Mucosa of rectum (tissue), 2 donors: Measurements from ENCODE around the gene SUPT5H.
A peak's percentile ranks its signal among the peaks of the same experiment; 100 is the strongest.

ENCODE experiments used
- H3K27ac ChIP-seq, 2 donors: one replicate each; pipeline ENCODE4 v1.7.0; 2013; ENCODE audit warnings: inconsistent platforms in 2 of 2, low read depth in 2 of 2, low read length in 2 of 2
- H3K27me3 ChIP-seq, 2 donors: one replicate each; pipeline ENCODE4 v1.7.0; 2013; ENCODE audit warnings: low read length in 2 of 2; ENCODE audit not compliant: control insufficient read depth in 2 of 2, insufficient read depth in 2 of 2
- H3K36me3 ChIP-seq, 2 donors: one replicate each; pipeline ENCODE4 v1.7.0; 2013; ENCODE audit warnings: low read length in 2 of 2; ENCODE audit not compliant: control insufficient read depth in 2 of 2, insufficient read depth in 2 of 2
- H3K4me1 ChIP-seq, 2 donors: one replicate each; pipeline ENCODE4 v1.7.0; 2013; ENCODE audit warnings: low read length in 2 of 2, mild to moderate bottlenecking in 1 of 2; ENCODE audit not compliant: control insufficient read depth in 2 of 2, insufficient read depth in 2 of 2
- H3K4me3 ChIP-seq, 2 donors: one replicate each; pipeline ENCODE4 v1.7.0; 2013; ENCODE audit warnings: low read length in 2 of 2
- H3K9ac ChIP-seq, 2 donors: one replicate each; pipeline ENCODE4 v1.7.0; 2013; ENCODE audit warnings: low read length in 2 of 2, low read depth in 1 of 2, mild to moderate bottlenecking in 1 of 2
- H3K9me3 ChIP-seq, 2 donors: one replicate each; pipeline ENCODE4 v1.7.0; 2013; ENCODE audit warnings: low read length in 2 of 2; ENCODE audit not compliant: control insufficient read depth in 2 of 2
- donor health status: healthy.
- donor health status: Normal muscosa, but diverticular disease.

Gene SUPT5H

DNA sequence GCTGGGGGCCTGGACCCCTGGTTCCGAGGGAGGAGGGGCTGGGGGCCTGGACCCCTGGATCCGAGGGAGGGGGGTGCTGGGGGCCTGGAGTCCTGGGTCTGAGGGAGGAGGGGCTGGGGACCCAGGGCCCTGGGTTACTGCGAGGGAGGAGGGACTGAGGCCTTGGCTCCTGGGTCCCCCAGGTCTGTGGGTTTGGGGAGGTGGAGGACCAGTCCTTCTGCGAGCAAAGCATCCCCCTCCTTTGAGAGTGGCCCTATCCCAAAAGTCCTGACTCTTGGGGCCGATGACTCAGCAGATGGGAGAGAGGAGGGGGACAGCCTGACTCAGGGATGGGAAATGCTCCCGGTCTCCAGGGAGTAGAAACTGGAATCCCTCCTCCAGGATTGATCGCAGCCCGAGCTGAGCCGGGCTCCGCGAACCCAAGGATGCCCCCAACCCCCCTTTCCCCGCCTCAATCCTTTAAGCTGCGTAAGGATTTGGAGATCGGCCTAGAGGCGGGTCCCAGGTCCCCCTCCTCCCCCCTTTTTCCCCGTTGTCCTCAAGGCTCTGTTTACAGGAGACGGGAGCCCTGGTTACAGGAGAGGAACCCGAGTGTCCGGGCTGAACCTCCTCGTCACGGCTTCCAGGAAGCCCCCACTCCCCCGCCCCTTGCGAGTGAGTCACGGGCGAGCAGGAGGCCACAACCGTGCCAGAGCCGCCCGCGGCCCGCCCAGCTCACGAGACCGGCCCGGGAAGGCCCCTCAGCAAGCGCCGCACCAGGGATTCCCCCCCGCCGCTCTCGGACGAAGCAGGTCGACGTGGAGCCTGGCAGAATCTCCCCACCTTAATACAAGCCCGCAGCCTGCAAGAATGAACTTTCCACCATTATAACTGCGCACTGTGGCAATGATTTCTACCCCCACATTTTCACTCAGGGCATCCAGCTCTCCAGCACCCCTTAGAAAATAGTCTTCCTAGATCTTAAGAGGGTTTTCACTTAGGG, 41.8 kb upstream of the SUPT5H start:
- Histone ChIP-seq H3K36me3 (peaks cover 9 to 10% of the 10 kb centered on the region in 2 donors), H3K4me1 (peaks cover 51 to 68% of the 10 kb centered on the region in 2 donors), H3K27me3 (no peaks in the 10 kb centered on the region), H3K4me3 (peak overlapping the region; percentile 58 to 72), H3K9ac (peak overlapping the region; percentile 86 to 93), H3K9me3 (no peaks in the 10 kb centered on the region), H3K27ac (peak overlapping the region; percentile 98 to 100)

- H3K36me3 ChIP-seq = peaks cover 12 to 14% of the 10 kb centered on the region in 2 donors
- H3K9ac ChIP-seq = peak overlapping the region; percentile 90
- H3K27ac ChIP-seq = peak overlapping the region; percentile 97 to 100
- peaks cover 45 to 64% of the 10 kb centered on the region in 2 donors for H3K4me1 ChIP-seq
- H3K27me3 ChIP-seq = no peaks in the 10 kb centered on the region
- no peaks in the 10 kb centered on the region for H3K9me3 ChIP-seq
- H3K4me3 ChIP-seq = peak overlapping the region in 1 of 2 donors; percentile 87
These were observed 40.0 kb upstream of the SUPT5H start for GRCh38 chr19:39405261-39405957.

GRCh38 chr19:39405958-39406655, 39.3 kb upstream of the SUPT5H start:
- no peaks in the 10 kb centered on the region for H3K9me3 ChIP-seq
- H3K27me3 ChIP-seq = no peaks in the 10 kb centered on the region
- peaks cover 48 to 64% of the 10 kb centered on the region in 2 donors for H3K4me1 ChIP-seq
- peaks cover 12 to 18% of the 10 kb centered on the region in 2 donors for H3K36me3 ChIP-seq
- H3K27ac ChIP-seq = peak overlapping the region; percentile 97 to 100
- H3K4me3 ChIP-seq = peak overlapping the region; percentile 76 to 87
- peak overlapping the region; percentile 90 for H3K9ac ChIP-seq

DNA sequence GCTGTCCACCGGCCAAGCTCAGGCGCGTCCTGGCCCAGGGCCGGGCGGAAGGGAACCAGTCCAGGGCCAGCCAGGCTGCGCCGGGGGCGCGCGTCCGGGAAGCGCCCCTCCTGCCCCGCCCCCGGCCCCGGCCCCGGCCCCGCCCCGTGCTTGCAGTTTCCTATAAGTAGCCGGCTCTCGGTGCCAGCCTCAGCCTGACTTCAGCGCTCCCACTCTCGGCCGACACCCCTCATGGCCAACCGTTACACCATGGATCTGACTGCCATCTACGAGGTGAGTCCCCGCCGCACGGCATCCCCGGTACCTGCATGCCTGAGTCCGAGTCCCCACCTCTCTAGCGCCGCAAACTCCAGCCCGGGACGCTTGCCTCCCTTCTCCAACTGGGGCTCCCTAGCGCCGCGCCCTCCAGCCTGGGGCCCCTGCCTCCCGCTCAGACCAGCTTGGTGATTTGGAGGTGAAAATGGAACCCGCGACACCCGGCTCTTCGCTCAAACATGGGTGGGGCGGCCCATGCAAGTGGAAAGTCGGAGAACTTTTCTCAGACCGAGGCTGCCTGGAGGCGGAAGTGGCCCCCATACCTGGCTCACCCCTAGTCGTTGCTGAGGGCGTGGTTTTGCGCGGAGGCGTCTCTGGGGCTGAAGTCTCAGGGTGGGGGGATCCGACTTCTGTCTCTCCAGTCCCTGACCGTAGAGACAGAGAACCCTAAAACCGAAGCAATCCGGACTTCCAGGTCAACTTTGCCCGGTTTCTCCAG, 38.5 kb upstream of the SUPT5H start, which contains the start of gene ZFP36:
Gene ZFP36 (plus strand): TSS at position 192 of the 754 bp plus-strand sequence. CDS start 58 bp downstream, at position 250.
- peaks cover 12 to 18% of the 10 kb centered on the region in 2 donors for H3K36me3 ChIP-seq
- no peaks in the 10 kb centered on the region for H3K9me3 ChIP-seq
- H3K9ac ChIP-seq = peak within 1 kb of the TSS; percentile 98 to 99
- H3K4me3 ChIP-seq = peak within 1 kb of the TSS; percentile 81 to 87
- H3K27ac ChIP-seq = peak within 1 kb of the TSS; percentile 97 to 100
- H3K27me3 ChIP-seq = no peaks in the 10 kb centered on the region
- H3K4me1 ChIP-seq = peaks cover 45 to 64% of the 10 kb centered on the region in 2 donors

DNA sequence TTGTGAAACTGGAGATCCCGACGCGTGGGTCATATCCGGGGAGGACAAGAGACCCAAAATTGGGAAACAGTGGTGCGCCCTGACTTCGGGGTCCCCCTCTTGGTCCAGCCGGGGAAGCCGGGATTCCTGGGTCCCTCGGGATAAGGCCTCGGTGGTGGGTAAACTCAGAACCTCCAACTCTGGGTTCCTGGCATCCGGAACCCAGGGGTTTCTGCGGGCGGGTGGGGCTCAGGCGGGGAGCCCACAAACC, 38.0 kb upstream of the SUPT5H start:
- peaks cover 12 to 18% of the 10 kb centered on the region in 2 donors for H3K36me3 ChIP-seq
- peak overlapping the region; percentile 81 to 87 for H3K4me3 ChIP-seq
- H3K27ac ChIP-seq = peak overlapping the region; percentile 97 to 100
- no peaks in the 10 kb centered on the region for H3K27me3 ChIP-seq
- no peaks in the 10 kb centered on the region for H3K9me3 ChIP-seq
- H3K4me1 ChIP-seq = peaks cover 40 to 59% of the 10 kb centered on the region in 2 donors
- peak overlapping the region; percentile 98 to 99 for H3K9ac ChIP-seq

- H3K9ac ChIP-seq = peak overlapping the region; percentile 98 to 99
- H3K36me3 ChIP-seq = peaks cover 12 to 18% of the 10 kb centered on the region in 2 donors
- H3K4me1 ChIP-seq = peaks cover 38 to 57% of the 10 kb centered on the region in 2 donors
- peak overlapping the region; percentile 97 to 100 for H3K27ac ChIP-seq
- H3K9me3 ChIP-seq = no peaks in the 10 kb centered on the region
- peaks cover 0 to 1% of the 10 kb centered on the region in 2 donors for H3K27me3 ChIP-seq
- H3K4me3 ChIP-seq = peak overlapping the region; percentile 81 to 87
These were observed 37.6 kb upstream of the SUPT5H start for GRCh38 chr19:39407660-39408391.

DNA sequence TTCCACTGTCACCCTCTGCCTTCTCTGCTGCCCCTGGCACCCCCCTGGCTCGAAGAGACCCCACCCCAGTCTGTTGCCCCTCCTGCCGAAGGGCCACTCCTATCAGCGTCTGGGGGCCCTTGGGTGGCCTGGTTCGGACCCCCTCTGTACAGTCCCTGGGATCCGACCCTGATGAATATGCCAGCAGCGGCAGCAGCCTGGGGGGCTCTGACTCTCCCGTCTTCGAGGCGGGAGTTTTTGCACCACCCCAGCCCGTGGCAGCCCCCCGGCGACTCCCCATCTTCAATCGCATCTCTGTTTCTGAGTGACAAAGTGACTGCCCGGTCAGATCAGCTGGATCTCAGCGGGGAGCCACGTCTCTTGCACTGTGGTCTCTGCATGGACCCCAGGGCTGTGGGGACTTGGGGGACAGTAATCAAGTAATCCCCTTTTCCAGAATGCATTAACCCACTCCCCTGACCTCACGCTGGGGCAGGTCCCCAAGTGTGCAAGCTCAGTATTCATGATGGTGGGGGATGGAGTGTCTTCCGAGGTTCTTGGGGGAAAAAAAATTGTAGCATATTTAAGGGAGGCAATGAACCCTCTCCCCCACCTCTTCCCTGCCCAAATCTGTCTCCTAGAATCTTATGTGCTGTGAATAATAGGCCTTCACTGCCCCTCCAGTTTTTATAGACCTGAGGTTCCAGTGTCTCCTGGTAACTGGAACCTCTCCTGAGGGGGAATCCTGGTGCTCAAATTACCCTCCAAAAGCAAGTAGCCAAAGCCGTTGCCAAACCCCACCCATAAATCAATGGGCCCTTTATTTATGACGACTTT, 36.8 kb upstream of the SUPT5H start:
- H3K4me1 ChIP-seq = peaks cover 35 to 52% of the 10 kb centered on the region in 2 donors
- H3K27me3 ChIP-seq = peaks cover 1 to 4% of the 10 kb centered on the region in 2 donors

DNA sequence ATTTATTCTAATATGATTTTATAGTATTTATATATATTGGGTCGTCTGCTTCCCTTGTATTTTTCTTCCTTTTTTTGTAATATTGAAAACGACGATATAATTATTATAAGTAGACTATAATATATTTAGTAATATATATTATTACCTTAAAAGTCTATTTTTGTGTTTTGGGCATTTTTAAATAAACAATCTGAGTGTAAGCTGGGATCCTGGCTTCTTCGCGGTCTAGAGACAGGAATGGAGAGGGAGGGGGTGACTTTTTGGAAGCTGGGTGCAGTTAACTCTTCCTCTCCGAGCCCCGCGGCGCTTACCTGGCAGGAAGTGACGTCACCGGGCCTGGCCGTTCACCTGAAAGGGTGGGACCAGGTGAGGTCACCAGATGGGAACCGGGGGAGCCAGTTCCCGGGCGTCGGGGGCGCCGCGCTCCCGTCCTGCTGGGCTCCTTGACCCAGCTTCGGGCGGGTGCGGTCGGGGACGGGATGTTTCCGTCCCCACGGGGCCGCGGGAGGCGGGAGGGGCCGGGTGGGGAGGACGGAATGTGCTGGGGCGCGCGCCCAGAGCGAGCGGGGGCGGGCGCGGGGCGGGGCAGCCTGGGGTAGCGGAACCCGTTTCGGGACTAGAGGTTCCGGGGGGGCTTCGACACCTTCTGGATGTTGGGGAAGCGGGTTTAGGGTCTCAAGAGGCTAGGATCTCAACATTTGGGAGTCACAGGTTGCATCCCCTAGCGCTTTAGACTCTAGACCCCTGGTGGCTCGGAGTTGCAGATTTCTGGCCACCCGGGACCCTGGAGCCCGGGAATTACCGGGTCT, 36.0 kb upstream of the SUPT5H start:
- Histone ChIP-seq H3K27ac (peak overlapping the region; percentile 97 to 100), H3K36me3 (peaks cover 12 to 18% of the 10 kb centered on the region in 2 donors), H3K27me3 (peaks cover 2 to 7% of the 10 kb centered on the region in 2 donors), H3K9ac (peak overlapping the region; percentile 98 to 99), H3K4me3 (peak overlapping the region; percentile 81 to 87), H3K4me1 (peaks cover 33 to 48% of the 10 kb centered on the region in 2 donors), H3K9me3 (no peaks in the 10 kb centered on the region)

More for the DNA sequence above, 36.8 kb upstream of the SUPT5H start:
- Histone ChIP-seq H3K9me3 (no peaks in the 10 kb centered on the region), H3K4me3 (peak overlapping the region; percentile 81 to 87), H3K9ac (peak overlapping the region; percentile 98 to 99), H3K27ac (peak overlapping the region; percentile 97 to 100), H3K36me3 (peaks cover 12 to 18% of the 10 kb centered on the region in 2 donors)
